Activated B cell treated with CpG ODN at 0.5 μM for 24 hours (primary cell): ENCODE results near the gene PNMA1. TPM values are rescaled to one million over a fixed set of nuclear protein-coding genes. Genes with fewer than 3 reads are reported as not detected.

ENCODE experiments used
- ATAC-seq: fragments of 200-7000 bp; cut with Tn5 transposase; one replicate; pipeline ENCODE4 v1.10.0; 2021; ENCODE audit warnings: low read depth, mild to moderate bottlenecking, moderate library complexity
- CTCF ChIA-PET: fragments of 350-600 bp; sonication (Branson Sonifier 250); formaldehyde crosslinking; loops from one replicate; lab custom pipeline; 2021; ENCODE audit warnings: antibody characterized with exemption; lab: Charles Lee
- POLR2A ChIA-PET: fragments of 350-600 bp; sonication (Branson Sonifier 250); formaldehyde crosslinking; loops from one replicate; lab custom pipeline; 2021; ENCODE audit warnings: antibody characterized with exemption; lab: Charles Lee
- DNase-seq: peaks from one replicate; pipeline ENCODE4 v3.0.0; 2022
- H3K27ac Mint-ChIP-seq: one replicate; pipeline ENCODE4 v1.8.0; 2020; ENCODE audit warnings: mixed read lengths
- H3K27me3 Mint-ChIP-seq: one replicate; pipeline ENCODE4 v1.8.0; 2021; ENCODE audit warnings: mixed read lengths
- H3K36me3 Mint-ChIP-seq: one replicate; pipeline ENCODE4 v1.8.0; 2021; ENCODE audit warnings: low read depth, mixed read lengths
- H3K4me1 Mint-ChIP-seq: one replicate; pipeline ENCODE4 v1.8.0; 2021; ENCODE audit warnings: mixed read lengths
- H3K4me3 Mint-ChIP-seq: one replicate; pipeline ENCODE4 v1.8.0; 2020; ENCODE audit warnings: mild to moderate bottlenecking, mixed read lengths
- H3K9me3 Mint-ChIP-seq: one replicate; pipeline ENCODE4 v1.8.0; 2020; ENCODE audit warnings: mixed read lengths
- CTCF ChIP-seq: fragments of 200-600 bp; IDR thresholded peaks from one replicate; pipeline ENCODE4 v1.8.0; 2022; ENCODE audit warnings: antibody characterized with exemption, mild to moderate bottlenecking
- intact Hi-C: fragments of 100-400 bp; cut with micrococcal nuclease; formaldehyde crosslinking; loops from one replicate; pipeline ENCODE4 v1.15.1; 2024
- total RNA-seq: library from RNA; stranded (reverse); gene quantifications from 2 replicates; pipeline ENCODE4 v1.2.3, GENCODE V29; 2022

The PNMA1 gene
- total RNA-seq, 1 donor from 2014 or later, result 22.2 TPM

GRCh38 chr14:73750531-73750901 is 36.3 kb upstream of the PNMA1 start:
- no peak for TF ChIP-seq CTCF
- intact Hi-C loops, result no loop called here
- peaks cover 6% of the 10 kb centered on the region for H3K36me3 Mint-ChIP-seq
- ChIA-PET POLR2A (interaction anchor here (1.2 to 14.6 kb wide), 5 partner anchors 8 to 36 kb away, joined by 6 to 493 read pairs (median 183); a partner anchor contains a TSS), CTCF (interaction anchor here (0.9 to 2.6 kb wide), 5 partner anchors 9 to 76 kb away, joined by 3 to 18 read pairs (median 6); no protein-coding TSS in a partner anchor)
- ATAC-seq (no peak), DNase-seq (no peak)
- H3K27me3 Mint-ChIP-seq, result no peaks in the 10 kb centered on the region
- no peaks in the 10 kb centered on the region for H3K9me3 Mint-ChIP-seq
- H3K4me1 Mint-ChIP-seq, result peaks cover 99% of the 10 kb centered on the region
- peak overlapping the region; percentile 77 for H3K4me3 Mint-ChIP-seq
- peak overlapping the region; percentile 92 for H3K27ac Mint-ChIP-seq

DNA sequence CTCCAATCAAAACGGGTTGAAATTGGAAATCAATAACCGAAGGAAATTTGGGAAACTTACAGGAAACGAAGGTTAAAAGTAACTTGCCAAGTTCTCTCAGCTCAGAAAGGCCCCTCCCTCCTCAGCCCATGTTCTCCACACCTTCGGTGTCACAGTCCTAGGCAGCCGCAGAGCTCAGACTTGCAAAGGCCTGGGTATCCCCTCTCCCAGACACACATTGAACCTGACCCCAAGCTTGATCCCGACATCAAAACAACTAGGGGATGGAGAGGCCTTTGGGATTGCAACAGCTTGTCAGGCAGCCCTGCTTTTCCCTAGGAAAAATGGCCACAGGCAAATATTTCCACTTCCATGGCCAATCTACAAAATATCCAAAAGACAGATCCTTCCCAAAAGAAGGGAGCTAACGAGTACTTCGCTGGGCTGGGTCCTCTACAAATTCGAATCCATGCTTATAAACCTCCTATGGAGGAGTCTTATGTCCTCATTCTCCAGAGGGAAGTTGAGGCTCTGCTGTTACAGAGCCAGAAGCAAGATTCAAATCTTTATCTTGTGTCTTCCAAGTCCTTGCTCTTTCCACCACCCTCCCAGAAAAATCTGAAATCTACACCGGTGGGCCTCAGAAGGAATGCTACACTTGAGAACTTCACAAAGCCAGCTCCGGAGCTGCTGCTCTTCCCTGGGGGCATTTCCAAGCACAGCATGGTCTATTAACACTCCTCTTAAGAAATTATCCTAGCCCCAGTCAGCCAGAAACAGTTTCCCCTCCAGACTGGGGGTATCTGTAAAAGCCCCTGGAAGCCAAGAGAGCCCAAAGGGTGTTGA is 35.7 kb upstream of the PNMA1 start:
- DNase-seq, result no peak
- peaks cover 99% of the 10 kb centered on the region for H3K4me1 Mint-ChIP-seq
- ChIA-PET CTCF (interaction anchor here (0.8 to 2.6 kb wide), 7 partner anchors 8 to 76 kb away, joined by 3 to 18 read pairs (median 3); no protein-coding TSS in a partner anchor), POLR2A (interaction anchor here (0.6 to 14.6 kb wide), 6 partner anchors 7 to 77 kb away, joined by 4 to 493 read pairs (median 94); a partner anchor contains a TSS)
- TF ChIP-seq CTCF, result no peak
- peak overlapping the region; percentile 28 for H3K4me3 Mint-ChIP-seq
- peaks cover 6% of the 10 kb centered on the region for H3K36me3 Mint-ChIP-seq
- no peak for ATAC-seq
- intact Hi-C loops, result no loop called here
- H3K27me3 Mint-ChIP-seq, result no peaks in the 10 kb centered on the region
- H3K9me3 Mint-ChIP-seq, result no peaks in the 10 kb centered on the region
- peak overlapping the region; percentile 92 for H3K27ac Mint-ChIP-seq

DNA sequence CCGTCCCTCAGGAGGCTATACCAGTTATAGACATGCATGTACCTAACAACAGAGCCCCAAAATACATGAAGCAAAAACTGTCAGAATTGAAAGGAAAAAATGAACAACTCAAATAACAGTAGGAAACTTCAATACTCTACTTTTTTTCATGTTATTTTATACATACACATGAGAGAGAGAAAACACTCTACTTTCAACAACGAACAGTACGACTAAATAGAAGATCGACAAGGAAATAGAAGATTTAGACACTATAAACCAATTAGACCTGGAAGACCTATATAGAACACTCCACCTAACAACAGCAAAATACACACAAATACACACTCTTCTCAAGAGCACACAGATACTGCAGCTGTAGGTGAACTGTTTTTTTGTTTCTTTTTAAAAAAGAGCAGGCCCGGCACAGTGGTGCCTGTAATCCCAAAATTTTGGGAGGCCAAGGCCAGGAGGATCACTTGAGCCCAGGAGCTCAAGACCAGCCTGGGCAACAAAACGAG is 34.7 kb upstream of the PNMA1 start:
- Mint-ChIP-seq H3K9me3 (no peaks in the 10 kb centered on the region), H3K27me3 (no peaks in the 10 kb centered on the region)
- intact Hi-C loops, result no loop called here

GRCh38 chr14:73747379-73748211 is 33.4 kb upstream of the PNMA1 start:
- ChIA-PET CTCF (interaction anchor here (1.2 to 9.2 kb wide), 7 partner anchors 11 to 79 kb away, joined by 3 to 78 read pairs (median 9); no protein-coding TSS in a partner anchor), POLR2A (interaction anchor here (0.7 to 10.3 kb wide), 5 partner anchors 7 to 1267 kb away, joined by 3 to 183 read pairs (median 7); a partner anchor contains a TSS)
- peak overlapping the region; percentile 44 for H3K4me3 Mint-ChIP-seq
- H3K9me3 Mint-ChIP-seq, result no peaks in the 10 kb centered on the region
- no peak for TF ChIP-seq CTCF
- peak overlapping the region; percentile 91 for H3K27ac Mint-ChIP-seq
- peaks cover 99% of the 10 kb centered on the region for H3K4me1 Mint-ChIP-seq
- no peak for DNase-seq
- intact Hi-C loops, result no loop called here
- no peaks in the 10 kb centered on the region for H3K27me3 Mint-ChIP-seq
- no peak for ATAC-seq
- H3K36me3 Mint-ChIP-seq, result peaks cover 6% of the 10 kb centered on the region

More for the DNA sequence above, 34.7 kb upstream of the PNMA1 start:
- ChIA-PET CTCF (interaction anchor here (1.1 to 2.6 kb wide), 5 partner anchors 9 to 29 kb away, joined by 3 to 18 read pairs (median 4); no protein-coding TSS in a partner anchor), POLR2A (interaction anchor here (0.6 to 14.6 kb wide), 7 partner anchors 6 to 78 kb away, joined by 4 to 493 read pairs (median 8); no protein-coding TSS in a partner anchor)
- TF ChIP-seq CTCF, result no peak
- Mint-ChIP-seq H3K36me3 (peaks cover 6% of the 10 kb centered on the region), H3K4me3 (no peak overlapping the region), H3K27ac (peak overlapping the region; percentile 68), H3K4me1 (peaks cover 99% of the 10 kb centered on the region)
- ATAC-seq (no peak), DNase-seq (no peak)
